CD14-positive monocyte (primary cell): ENCODE measurements around the gene KLHDC7B. TPM values are rescaled to one million over a fixed set of nuclear protein-coding genes. Genes with fewer than 3 reads are reported as not detected.

ENCODE experiments used
- DNase-seq, 3 donors: peaks; one replicate each; pipeline ENCODE4 v3.0.0-alpha.2; 2011 to 2022
- H2AFZ ChIP-seq: 2 replicates; pipeline ENCODE4 v1.6.0; 2012; ENCODE audit warnings: mild to moderate bottlenecking, low read depth, low read length, inconsistent platforms; ENCODE audit not compliant: insufficient read depth, poor library complexity, severe bottlenecking
- H3K27ac ChIP-seq, 2 donors: 1 replicate in 1 of 2; 2 replicates in 1 of 2; pipeline ENCODE4 v1.5.1; 2012 to 2013; ENCODE audit warnings: low read length in 2 of 2, control low read depth in 1 of 2, inconsistent platforms in 1 of 2, low read depth in 1 of 2, mild to moderate bottlenecking in 1 of 2
- H3K27me3 ChIP-seq, 2 donors: one replicate each; pipeline versions ENCODE4 v1.6.0 to v1.6.1; 2011 to 2013; ENCODE audit warnings: low read length in 2 of 2; ENCODE audit not compliant: control insufficient read depth in 2 of 2, insufficient read depth in 2 of 2
- H3K36me3 ChIP-seq, 2 donors: replicated peaks in 1 of 2; 1 replicate in 1 of 2; 2 replicates in 1 of 2; pipeline versions ENCODE4 v1.5.1 to v1.6.1; 2012 to 2013; ENCODE audit warnings: low read length in 2 of 2, control low read depth in 1 of 2, inconsistent platforms in 1 of 2, mild to moderate bottlenecking in 1 of 2; ENCODE audit not compliant: insufficient read depth in 2 of 2, control insufficient read depth in 1 of 2
- H3K4me1 ChIP-seq, 2 donors: 1 replicate in 1 of 2; 2 replicates in 1 of 2; pipeline versions ENCODE4 v1.5.1 to v1.6.1; 2012 to 2013; ENCODE audit warnings: low read length in 2 of 2, control low read depth in 1 of 2, inconsistent platforms in 1 of 2, mild to moderate bottlenecking in 1 of 2, moderate library complexity in 1 of 2; ENCODE audit not compliant: insufficient read depth in 2 of 2, control insufficient read depth in 1 of 2
- H3K4me2 ChIP-seq: replicated peaks from 2 replicates; pipeline ENCODE3; 2012; ENCODE audit warnings: low read length, moderate library complexity, mild to moderate bottlenecking; ENCODE audit not compliant: poor library complexity, severe bottlenecking; ENCODE audit errors: extremely low read depth
- H3K4me3 ChIP-seq, 3 experiments: fragments of 200-600 bp in 1 of 3; sonication (generic) in 1 of 3; replicated peaks in 1 of 3; 1 replicate in 2 of 3; 2 replicates in 1 of 3; pipeline ENCODE4 v1.5.1; 2011 to 2013; ENCODE audit warnings: low read length in 3 of 3, mild to moderate bottlenecking in 3 of 3, control low read depth in 2 of 3, low read depth in 2 of 3, inconsistent platforms in 1 of 3, moderate library complexity in 1 of 3
- H3K79me2 ChIP-seq: 2 replicates; pipeline ENCODE4 v1.6.0; 2012; ENCODE audit warnings: mild to moderate bottlenecking, control low read depth, inconsistent platforms, low read length, moderate library complexity; ENCODE audit not compliant: insufficient read depth
- H3K9ac ChIP-seq: 2 replicates; pipeline ENCODE4 v1.6.0; 2017; ENCODE audit warnings: low read length, mild to moderate bottlenecking; ENCODE audit not compliant: insufficient read depth, poor library complexity, severe bottlenecking
- H3K9me3 ChIP-seq, 2 donors: replicated peaks in 1 of 2; 1 replicate in 1 of 2; 2 replicates in 1 of 2; pipeline versions ENCODE4 v1.5.1 to v1.6.1; 2012 to 2013; ENCODE audit warnings: low read length in 2 of 2, control low read depth in 1 of 2; ENCODE audit not compliant: control insufficient read depth in 1 of 2, insufficient read depth in 1 of 2
- H4K20me1 ChIP-seq: 2 replicates; pipeline ENCODE4 v1.6.0; 2012; ENCODE audit warnings: mild to moderate bottlenecking, low read length, control low read depth, moderate library complexity; ENCODE audit not compliant: insufficient read depth
- H3K27ac Mint-ChIP-seq, 7 donors: one replicate each; pipeline ENCODE4 v1.8.0; 2020; ENCODE audit warnings: mild to moderate bottlenecking in 7 of 7, mixed read lengths in 7 of 7, moderate library complexity in 6 of 7, inconsistent platforms in 2 of 7
- H3K27me3 Mint-ChIP-seq, 3 donors: one replicate each; pipeline ENCODE4 v1.8.0; 2021 to 2022; ENCODE audit warnings: low read depth in 3 of 3, mild to moderate bottlenecking in 3 of 3, mixed read lengths in 3 of 3, moderate library complexity in 3 of 3, inconsistent platforms in 1 of 3
- H3K36me3 Mint-ChIP-seq, 2 donors: one replicate each; pipeline ENCODE4 v1.8.0; 2020; ENCODE audit warnings: mixed read lengths in 2 of 2, inconsistent platforms in 1 of 2, mild to moderate bottlenecking in 1 of 2
- H3K4me1 Mint-ChIP-seq: one replicate; pipeline ENCODE4 v1.8.0; 2020; ENCODE audit warnings: mild to moderate bottlenecking, mixed read lengths
- H3K4me3 Mint-ChIP-seq, 2 donors: one replicate each; pipeline ENCODE4 v1.8.0; 2020; ENCODE audit warnings: mild to moderate bottlenecking in 2 of 2, mixed read lengths in 2 of 2, moderate library complexity in 1 of 2
- H3K9me3 Mint-ChIP-seq, 7 donors: one replicate each; pipeline ENCODE4 v1.8.0; 2020 to 2022; ENCODE audit warnings: mixed read lengths in 7 of 7, mild to moderate bottlenecking in 6 of 7, moderate library complexity in 6 of 7, inconsistent platforms in 2 of 7
- WGBS: methylation state at CpG from one replicate; pipeline ENCODE4 v1.1.5; 2013; ENCODE audit warnings: missing lambda C conversion rate; ENCODE audit not compliant: insufficient coverage; 5-methylcytosine and 5-hydroxymethylcytosine counted together
- intact Hi-C, 2 donors: fragments of 100-400 bp; cut with micrococcal nuclease; formaldehyde crosslinking; loops; one replicate each; pipeline versions ENCODE4 v1.15.0 to v1.15.1; 2023
- polyA plus RNA-seq, 3 donors: library from polyadenylated mRNA; depleted of rRNA in 1 of 3; unstranded in 2 of 3; stranded (reverse) in 1 of 3; fragments of 300-500 nt in 2 of 3; fragments of >200 nt in 1 of 3; fragmentation: Illumina TruSeq in 2 of 3; gene quantifications; 1 replicate in 2 of 3; 2 replicates in 1 of 3; pipeline ENCODE4 v1.2.3, GENCODE V29; 2012 to 2021
- TF ChIP-seq, protein P1 (sequence below): fragments of 200-600 bp; IDR thresholded peaks from one replicate; pipeline ENCODE4 v1.8.0; 2022; ENCODE audit warnings: antibody characterized with exemption, mild to moderate bottlenecking

KLHDC7B gene
- polyA plus RNA-seq, 3 donors, result 0.88 to 4.3 (median 1.4) TPM

- DNase-seq, result peak in 1 of 3 donors; percentile 4
- H3K4me3 ChIP-seq, result peak overlapping the region; percentile 88 to 91 (median 89)
- H3K9me3 ChIP-seq, result no peaks in the 10 kb centered on the region
- peak overlapping the region; percentile 87 for H3K4me3 Mint-ChIP-seq
- intact Hi-C loops, result loop anchor here (2.0 to 5.0 kb wide), 4 partner anchors 18 to 118 kb away; partner anchors contain the start of genes ARSA (in 1 of the 2), CHKB (in 1 of the 2) and SYCE3 (in 1 of the 2)
- peaks cover 17 to 18% of the 10 kb centered on the region in 2 donors for H3K36me3 ChIP-seq
- H3K4me1 ChIP-seq, result peaks cover 19 to 26% of the 10 kb centered on the region in 2 donors
- WGBS, result 25% methylated on average over 1 of the region's 3 CpGs
- no peaks in the 10 kb centered on the region for H4K20me1 ChIP-seq
- H3K36me3 Mint-ChIP-seq, result peaks cover 13 to 25% of the 10 kb centered on the region in 2 donors
- H3K79me2 ChIP-seq, result peaks cover 81% of the 10 kb centered on the region
- H3K9me3 Mint-ChIP-seq, result no peaks in the 10 kb centered on the region
- TF ChIP-seq, protein P1, sequence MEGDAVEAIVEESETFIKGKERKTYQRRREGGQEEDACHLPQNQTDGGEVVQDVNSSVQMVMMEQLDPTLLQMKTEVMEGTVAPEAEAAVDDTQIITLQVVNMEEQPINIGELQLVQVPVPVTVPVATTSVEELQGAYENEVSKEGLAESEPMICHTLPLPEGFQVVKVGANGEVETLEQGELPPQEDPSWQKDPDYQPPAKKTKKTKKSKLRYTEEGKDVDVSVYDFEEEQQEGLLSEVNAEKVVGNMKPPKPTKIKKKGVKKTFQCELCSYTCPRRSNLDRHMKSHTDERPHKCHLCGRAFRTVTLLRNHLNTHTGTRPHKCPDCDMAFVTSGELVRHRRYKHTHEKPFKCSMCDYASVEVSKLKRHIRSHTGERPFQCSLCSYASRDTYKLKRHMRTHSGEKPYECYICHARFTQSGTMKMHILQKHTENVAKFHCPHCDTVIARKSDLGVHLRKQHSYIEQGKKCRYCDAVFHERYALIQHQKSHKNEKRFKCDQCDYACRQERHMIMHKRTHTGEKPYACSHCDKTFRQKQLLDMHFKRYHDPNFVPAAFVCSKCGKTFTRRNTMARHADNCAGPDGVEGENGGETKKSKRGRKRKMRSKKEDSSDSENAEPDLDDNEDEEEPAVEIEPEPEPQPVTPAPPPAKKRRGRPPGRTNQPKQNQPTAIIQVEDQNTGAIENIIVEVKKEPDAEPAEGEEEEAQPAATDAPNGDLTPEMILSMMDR, result no peak
- H3K27ac Mint-ChIP-seq, result peak overlapping the region; percentile 78 to 95 (median 89)
- peaks cover 20% of the 10 kb centered on the region for H3K4me1 Mint-ChIP-seq
- H3K27me3 Mint-ChIP-seq, result peaks cover 0 to 5% (median 0%) of the 10 kb centered on the region in 3 donors
- peak overlapping the region; percentile 92 for H3K4me2 ChIP-seq
- peak overlapping the region in 1 of 2 donors; percentile 84 for H3K27ac ChIP-seq
- H2AFZ ChIP-seq, result peak overlapping the region; percentile 84
- H3K27me3 ChIP-seq, result no peaks in the 10 kb centered on the region
- peak overlapping the region; percentile 77 for H3K9ac ChIP-seq
Measured at GRCh38 chr22:50508897-50509296, 36.8 kb upstream of the KLHDC7B start.

GRCh38 chr22:50513175-50513574, 32.5 kb upstream of the KLHDC7B start:
- Mint-ChIP-seq H3K27ac (peak overlapping the region in 1 of 7 donors; percentile 42), H3K9me3 (no peaks in the 10 kb centered on the region), H3K36me3 (peaks cover 15 to 38% of the 10 kb centered on the region in 2 donors), H3K4me3 (no peak overlapping the region), H3K27me3 (peaks cover 0 to 3% (median 2%) of the 10 kb centered on the region in 3 donors), H3K4me1 (peaks cover 12% of the 10 kb centered on the region)
- no peak overlapping the region for H3K4me2 ChIP-seq
- H3K36me3 ChIP-seq, result peaks cover 17 to 32% of the 10 kb centered on the region in 2 donors
- no peak overlapping the region for H2AFZ ChIP-seq
- peaks cover 10 to 11% of the 10 kb centered on the region in 2 donors for H3K4me1 ChIP-seq
- intact Hi-C loops, result loop anchor here in 1 of 2 donors (5.0 kb wide), 1 partner anchor 64 kb away; the partner anchor contains the start of gene CPT1B
- TF ChIP-seq, protein P1, result no peak
- no peak overlapping the region for H3K27ac ChIP-seq
- no peak overlapping the region for H3K4me3 ChIP-seq
- 97% methylated on average over 15 of the region's 15 CpGs for WGBS
- no peak overlapping the region for H3K9ac ChIP-seq
- no peaks in the 10 kb centered on the region for H3K9me3 ChIP-seq
- no peak for DNase-seq
- H3K27me3 ChIP-seq, result no peaks in the 10 kb centered on the region
- H4K20me1 ChIP-seq, result peaks cover 5% of the 10 kb centered on the region
- peaks cover 85% of the 10 kb centered on the region for H3K79me2 ChIP-seq
